GM19395 (cell line): ENCODE results near the gene LAMA5.

ENCODE experiments used
- ATAC-seq: cut with Tn5 transposase; IDR thresholded peaks from one replicate; pipeline ENCODE4 v1.9.1; 2021; ENCODE audit warnings: mild to moderate bottlenecking, moderate library complexity; ENCODE audit not compliant: unreplicated experiment

The LAMA5 gene

DNA sequence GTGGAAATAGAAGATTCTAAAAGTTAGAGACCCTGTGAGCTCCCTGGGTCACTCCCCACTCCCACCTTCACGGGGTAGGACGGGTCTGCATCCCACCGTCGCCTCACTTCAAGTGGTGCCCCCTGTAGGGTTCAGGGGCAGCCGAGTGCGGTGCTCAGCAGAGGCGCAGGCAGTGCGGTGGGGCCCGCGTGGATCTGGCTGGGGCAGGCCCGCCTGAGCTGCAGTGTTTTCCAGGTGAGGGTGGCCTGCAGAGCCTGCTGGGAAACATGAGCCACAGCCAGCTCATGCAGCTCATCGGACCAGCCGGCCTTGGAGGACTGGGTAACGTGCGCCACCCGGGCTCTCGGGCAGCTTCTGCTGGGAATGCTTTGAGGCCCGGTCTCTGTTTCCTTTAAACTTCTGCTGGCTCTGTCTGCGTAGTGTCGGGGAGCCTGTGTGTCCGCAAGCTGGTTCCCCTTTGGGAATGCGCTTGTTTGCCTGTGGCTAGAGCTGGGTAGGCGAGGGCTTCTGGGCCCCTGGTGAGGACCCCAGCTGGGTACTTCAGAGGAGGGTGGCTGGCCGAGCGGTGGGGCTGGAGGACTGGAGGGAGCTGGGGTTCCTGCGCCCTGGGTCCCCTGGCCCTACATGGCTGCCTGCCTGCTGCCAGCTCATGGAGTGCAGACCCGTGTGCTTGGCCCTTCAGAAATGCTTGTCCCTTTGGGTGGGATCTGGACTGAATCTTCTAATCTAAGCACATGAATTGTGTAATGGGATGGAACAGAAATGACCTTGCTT lies 60.5 kb downstream of the LAMA5 start:
- no peak for ATAC-seq

DNA sequence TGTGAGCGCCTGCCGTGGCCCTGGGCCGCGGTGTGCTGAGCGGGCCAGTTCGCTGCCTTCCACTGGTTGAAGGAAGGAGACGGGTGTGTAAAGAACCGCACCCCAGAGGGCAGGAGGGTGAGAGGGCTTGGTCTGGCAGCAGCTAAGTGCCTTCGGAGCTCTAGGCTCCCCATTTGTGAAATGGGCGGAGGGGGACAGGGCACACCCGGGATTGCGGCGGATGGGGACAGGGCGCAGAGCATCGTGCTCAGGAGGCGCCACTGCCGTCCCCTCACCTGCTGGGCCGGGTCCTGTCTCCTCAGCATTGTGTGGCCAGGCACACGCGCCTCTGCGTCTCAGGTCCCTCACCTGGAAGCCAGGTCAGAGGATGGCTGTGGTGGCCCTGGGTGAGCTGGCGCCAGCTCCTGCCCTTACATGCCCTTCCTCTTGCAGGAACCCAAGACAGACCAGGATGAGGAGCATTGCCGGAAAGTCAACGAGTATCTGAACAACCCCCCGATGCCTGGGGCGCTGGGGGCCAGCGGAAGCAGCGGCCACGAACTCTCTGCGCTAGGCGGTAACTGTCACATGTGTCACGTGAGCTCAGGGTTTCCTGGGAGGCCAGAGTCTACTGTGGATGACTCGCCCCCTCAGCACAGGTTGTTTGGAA lies 61.2 kb downstream of the LAMA5 start:
- no peak for ATAC-seq

DNA sequence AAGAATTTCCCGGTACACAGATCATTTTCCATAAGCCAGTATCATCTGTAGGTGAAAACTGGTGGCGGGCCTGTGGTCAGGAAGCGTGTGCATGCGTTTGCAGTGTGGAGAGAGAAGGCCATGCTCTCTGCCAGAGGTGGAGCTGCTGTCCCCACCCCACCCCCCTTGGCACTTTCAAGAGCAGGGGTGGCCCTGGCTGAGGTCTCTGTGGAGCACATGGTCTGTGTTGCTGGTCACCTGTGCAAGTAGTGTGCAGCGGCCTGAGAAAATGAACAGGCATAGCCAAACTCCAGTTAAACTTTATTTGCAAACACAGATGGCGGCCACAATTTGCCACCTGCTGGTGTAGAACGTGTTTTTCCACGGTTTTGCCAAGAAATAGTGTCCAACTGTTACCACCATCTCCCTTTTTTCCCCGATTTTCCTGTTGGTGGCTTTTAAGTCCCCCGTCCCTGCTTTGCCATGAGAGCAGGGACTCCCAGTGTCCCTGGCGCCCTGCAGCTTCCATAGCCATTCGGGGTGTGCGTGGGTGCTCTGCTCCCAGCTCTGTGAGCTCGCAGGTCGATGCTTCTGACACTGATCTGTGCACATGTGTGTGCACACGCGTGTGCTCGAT lies 61.9 kb downstream of the LAMA5 start:
- ATAC-seq = no peak

DNA sequence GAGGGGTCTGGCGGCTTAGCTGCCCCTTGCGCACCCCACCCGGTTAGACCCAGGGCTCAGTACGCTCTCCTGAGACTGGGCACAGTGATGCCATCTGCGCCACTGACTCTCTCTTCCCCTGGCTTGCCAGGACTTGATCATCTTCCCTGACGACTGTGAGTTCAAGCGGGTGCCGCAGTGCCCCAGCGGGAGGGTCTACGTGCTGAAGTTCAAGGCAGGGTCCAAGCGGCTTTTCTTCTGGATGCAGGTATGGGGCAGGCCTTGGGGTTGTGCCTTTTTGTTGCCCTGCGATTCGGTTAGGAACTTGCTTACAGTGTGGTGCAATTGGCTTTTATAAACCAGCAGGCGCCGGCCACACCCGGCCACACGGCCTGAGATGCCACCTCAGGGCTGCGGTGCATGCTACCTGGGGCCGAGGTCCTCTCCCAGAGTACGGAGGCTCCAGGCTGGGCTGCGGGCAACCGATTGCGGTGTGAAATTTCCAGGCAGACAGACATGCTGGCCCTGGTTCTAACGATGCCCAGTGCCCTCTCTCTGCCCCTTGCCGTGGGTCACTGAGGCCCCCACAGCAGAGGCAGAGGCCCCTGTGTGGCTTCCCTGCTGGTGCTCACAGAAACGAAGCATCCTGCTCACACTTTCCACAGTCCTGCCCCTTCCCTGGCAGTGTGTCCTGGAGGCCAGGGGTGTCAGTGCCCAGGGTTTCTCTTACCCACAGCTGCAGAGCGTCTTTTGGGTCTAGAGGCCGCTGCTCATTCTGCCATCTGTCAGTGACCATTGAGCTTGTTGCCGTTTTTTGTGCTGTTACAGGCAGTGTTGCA lies 62.6 kb downstream of the LAMA5 start:
- ATAC-seq = no peak

DNA sequence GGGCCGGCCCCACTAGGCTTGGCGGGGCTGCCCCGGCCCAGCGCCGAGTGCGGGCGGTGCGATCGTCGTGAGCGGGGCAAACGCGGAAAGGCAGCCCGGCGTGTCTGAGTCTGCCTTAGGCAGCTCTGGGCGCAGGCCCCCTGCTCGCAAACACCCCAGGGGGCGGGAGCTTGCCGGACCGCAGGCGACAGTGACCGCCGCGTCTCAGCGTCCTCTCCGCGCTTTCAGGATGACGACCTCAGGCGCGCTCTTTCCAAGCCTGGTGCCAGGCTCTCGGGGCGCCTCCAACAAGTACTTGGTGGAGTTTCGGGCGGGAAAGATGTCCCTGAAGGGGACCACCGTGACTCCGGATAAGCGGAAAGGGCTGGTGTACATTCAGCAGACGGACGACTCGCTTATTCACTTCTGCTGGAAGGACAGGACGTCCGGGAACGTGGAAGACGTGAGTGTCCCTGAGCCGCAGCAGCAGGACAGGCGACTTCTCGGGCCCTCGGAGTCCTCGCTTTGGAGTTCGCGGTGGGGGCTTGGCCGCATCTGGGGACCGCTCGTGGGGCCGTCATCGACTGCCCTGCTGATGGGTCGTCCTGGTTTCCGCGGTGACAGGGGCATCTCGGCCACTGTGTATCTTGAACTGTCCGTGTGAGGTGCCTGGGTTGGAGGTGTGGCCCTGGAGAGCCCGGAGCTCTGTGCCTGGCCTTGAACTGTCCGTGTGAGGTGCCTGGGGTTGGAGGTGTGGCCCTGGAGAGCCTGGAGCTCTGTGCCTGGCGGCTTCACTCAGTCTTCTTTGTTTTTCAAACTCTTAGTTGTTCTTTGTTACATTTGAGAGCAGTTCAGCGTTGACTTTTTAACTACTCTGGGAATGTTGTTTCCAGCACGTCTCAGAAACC lies 63.5 kb downstream of the LAMA5 start:
- no peak for ATAC-seq

DNA sequence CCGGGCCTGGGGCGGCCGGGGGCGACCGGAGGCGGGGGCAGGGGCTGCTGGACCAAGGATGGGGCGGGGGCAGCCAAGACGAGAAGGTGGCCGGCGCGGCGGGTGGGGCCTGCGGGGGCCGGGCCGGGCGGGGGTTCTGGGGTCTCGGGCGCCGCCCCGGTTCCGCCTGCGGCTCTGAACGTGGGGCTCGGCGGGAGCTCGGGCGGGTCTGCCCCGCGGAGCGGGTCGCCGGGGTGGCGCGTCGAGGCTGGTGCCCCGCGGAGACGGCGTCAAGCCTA lies 64.1 kb downstream of the LAMA5 start:
- no peak for ATAC-seq

DNA sequence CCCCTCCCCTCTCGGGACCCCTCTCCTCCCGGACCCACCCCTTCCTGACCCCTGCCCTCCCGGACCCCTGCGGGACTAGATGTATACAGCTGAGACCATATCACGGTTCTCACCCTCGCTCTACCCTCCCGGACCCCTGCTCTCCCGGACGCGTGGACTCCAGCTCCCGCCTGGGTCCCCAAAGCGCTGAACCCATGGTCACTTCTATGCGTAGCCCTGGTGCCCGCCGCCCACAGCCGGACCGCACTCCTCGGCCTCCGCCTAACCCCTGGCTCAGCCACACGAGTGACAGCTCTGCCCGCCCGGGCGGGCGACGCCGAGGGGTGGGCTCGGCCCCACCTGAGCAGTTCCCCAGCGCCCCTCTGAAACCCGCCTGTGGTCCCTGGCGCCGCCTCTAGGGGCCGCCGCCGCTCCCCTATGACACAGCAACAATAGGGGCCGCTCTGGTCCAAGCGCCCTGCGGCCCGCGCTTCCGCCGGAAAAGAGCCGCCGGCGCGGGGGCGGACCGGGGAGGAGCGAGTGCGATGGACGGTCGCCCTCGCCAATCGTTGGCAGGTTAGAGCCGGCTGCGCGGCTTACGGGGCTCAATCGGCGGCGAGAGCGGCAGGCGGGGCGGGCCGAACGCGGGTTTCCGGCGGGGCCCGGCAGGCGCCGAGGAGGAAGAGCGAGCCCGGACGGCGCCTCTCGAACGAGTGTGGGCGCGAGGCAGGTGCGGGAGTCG lies 64.6 kb downstream of the LAMA5 start, which contains the start of gene ADRM1:
Gene ADRM1 (plus strand): TSS at position 657 of the 721 bp plus-strand sequence. CDS start 572 bp downstream, outside the sequence.
- peak; percentile 74 for ATAC-seq

DNA sequence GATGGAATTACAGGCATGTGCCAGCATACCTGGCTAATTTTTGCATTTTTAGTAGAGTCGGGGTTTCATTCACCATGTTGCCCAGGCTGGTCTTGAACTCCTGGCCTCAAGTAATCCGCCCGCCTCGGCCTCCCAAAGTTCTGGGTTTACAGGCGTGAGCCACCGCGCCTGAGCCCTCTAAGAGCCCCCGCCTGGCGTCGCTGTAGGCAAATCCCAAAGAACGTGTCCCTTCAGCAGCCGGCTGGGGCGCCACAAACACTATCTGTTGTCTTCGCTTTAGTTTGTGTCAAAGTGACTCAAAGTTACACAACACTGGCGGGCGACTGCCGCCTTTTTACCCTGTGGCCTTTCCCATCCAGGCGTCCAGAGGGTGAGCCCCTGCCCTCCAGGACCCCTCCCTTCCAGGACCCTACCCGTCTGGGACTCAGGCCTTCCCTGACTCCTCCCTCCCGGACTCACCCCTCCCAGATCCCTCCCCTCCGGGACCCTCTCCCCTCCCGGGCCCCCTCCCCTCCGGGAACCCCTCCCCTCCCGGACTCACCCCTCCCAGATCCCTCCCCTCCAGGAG lies 65.3 kb downstream of the LAMA5 start:
- peak; percentile 38 for ATAC-seq

DNA sequence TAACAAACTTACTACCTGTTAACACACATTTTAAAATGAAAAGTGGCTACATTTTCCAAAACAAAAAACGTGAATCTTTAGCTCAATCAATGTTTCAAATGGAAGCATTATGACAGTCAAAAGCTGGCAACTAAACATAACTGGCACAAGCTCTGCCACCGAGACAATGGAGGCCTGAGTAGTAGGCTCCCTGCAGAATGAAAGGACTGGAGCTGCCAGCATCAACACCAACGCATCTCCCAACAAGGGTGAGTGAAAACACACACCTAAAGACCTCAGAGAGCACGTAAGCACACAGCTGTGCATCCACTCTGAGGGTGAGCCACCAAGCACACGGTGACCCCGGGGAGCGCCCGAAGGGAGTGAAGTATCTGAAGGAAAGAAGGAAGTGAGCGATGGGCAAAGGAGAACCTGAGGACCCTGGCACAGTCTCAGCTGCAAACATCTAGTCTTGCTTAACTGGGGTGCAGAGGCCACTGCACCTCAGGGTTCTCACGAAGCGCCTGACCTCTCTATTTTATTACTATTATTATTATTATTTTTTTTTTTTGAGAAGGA lies 65.9 kb downstream of the LAMA5 start:
- no peak for ATAC-seq

DNA sequence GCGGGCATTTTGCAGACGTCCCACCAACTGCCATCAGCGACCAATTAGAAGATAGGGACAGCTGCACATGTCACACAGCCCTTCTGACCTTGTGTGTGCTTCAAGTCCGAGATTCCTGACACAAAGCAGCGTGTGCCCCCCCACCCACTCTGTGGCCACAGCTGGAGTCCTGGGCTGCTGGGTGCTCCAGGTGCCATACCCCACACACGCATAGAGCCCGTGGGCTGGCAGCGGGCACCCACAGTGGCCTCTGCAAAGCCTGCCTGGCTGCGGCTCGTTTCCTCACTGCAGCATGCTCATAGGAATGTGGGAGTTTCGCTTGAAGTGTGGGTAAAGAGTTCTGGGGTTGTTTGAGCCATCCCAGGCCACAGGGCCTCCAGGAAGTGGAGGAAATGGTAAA lies 66.8 kb downstream of the LAMA5 start:
- ATAC-seq = no peak

DNA sequence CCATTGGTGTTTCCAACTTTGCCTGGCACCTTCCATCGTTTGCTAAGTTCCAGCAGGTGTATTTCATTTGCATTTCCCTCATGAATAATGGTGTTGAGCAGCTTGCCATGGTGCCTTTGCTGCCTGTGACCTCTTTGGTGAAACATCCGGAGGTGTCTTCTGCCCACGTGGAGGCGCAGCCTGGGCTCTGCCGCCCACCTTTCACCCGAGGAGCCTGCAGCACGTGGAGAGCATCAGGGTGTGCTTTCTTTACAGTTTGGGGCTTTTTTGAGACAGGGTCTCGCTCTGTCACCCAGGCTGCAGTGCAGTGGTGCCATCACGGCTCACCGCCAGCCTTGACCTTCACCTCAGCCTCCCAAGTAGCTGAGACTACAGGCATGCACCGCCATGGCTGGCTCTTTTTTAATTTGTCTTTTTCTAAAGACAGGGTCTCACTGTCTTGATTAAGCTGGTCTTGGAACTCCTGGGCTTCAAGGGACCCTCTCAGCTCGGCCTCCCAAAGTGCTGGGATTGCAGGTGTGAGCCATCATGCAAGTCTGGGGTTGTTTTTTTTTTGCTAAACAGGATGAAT lies 67.4 kb downstream of the LAMA5 start:
- ATAC-seq = no peak

DNA sequence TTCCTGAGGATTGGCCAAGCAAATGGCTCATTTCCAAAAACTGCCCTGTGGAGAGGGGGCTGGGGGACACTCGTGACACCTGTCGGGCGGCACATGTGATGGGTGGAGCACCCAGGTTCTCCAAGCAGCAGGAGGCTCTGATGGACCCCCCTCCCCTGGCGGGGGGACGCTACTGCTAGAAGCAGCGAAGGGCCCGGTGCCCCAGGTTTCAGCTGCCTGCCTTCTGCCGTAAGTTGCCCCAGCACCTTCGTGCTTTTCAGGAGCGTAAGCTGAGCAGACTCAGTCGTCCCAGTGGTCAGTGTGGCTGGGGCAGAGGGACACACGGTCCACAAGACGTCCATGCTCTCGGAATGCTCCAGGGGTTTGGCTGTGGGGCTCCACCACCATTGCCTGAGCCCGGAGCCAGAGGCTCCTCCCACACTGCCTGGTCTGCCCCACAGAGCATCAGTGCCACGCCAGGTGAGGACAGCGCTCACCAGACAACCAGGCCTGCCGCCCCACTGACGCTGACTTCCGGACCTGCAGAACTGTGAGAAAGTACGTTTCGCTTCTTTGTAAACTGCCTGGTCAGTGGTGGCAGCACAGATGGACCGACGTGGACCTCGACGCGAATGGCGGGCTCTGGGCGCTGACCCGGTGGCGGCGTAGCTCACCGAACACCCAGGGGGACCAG lies 68.4 kb downstream of the LAMA5 start:
- no peak for ATAC-seq

DNA sequence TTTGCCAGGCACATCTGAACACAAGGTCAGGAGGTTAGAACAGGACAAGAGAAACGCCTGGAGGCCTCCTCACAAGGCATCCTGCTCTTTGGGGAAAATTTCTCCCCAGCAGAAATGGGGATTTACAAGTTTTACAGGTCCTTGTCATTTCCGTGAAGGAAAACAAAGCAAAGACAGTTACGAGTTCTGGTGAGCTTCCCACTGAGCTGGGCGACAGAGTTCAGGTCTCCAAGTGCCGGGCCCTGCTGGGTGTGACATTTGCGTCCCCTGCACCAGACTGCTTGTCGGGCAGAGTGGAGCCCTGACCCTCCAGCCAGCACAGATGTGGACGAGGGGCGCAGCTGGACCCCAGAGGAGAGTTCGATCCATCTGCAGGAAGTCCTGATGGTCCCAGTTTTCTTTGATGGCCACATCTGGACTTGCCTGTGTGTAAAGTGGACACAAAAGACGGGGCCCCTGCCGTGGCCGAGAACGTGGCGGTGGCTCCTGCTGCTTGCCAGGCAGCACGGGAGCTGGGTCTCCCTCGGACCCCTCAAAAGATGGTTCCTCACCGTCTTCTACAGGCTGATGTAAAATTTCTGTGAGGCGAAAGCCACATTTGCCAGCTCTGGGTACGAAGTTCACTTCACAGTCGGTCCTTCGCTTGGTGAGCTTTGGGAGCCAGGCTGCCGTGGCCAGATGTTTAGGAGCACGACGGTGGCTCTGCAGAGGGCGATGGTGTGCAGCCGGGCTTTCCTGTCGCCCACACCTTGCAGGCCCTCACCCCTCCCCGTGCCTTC lies 69.5 kb downstream of the LAMA5 start:
- no peak for ATAC-seq

DNA sequence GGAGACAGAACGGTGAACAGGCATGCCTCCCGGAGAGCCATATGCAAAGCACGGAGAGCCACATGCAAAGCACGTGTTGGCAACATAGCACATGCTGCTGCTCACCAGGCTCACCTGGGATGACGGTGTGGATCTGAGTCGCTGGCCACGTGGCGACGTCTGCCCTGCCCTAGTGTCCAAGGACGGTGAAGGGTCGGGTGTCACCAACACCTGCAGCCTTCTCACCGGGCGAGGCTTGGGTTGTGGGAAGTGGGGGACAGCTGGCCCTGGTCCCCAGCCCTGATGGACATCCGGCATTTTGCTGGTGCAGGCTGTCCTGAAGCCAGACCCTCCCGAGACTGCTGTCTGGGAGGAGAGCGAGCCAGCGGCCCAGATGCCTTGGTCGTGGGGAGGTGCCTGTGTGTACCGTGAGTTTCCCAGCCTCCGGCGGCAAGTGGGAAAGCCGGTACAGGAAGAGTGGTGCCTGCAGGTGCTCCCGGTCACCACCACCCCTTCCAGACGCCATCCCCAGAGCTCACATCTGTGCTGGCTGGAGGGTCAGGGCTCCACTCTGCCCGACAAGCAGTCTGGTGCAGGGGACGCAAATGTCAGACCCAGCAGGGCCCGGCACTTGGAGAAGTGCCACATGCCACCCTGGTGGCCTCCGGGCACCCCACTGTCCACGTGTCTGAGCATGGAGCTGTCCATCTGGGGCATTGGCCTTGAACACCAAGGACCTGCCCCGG lies 70.2 kb downstream of the LAMA5 start:
- ATAC-seq = no peak

DNA sequence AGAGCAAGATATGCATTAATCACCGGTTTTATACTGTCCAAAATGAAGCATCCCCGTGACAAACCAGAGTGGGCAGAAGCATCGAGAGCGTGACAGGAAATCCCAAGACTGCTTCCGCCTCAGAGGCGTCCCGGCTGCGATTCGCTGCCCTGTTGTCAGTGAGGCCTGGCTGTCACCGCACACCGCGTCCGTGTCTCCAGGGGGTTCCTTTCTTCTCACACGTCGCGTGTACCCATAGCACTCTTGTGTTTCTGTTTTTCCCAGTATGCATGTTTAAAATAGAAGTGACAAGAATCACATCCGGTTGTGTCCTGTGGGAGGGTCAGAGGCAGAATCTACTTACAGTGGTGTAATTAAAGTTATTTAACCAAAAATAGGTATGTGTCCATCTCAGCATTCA lies 72.6 kb downstream of the LAMA5 start:
- no peak for ATAC-seq

DNA sequence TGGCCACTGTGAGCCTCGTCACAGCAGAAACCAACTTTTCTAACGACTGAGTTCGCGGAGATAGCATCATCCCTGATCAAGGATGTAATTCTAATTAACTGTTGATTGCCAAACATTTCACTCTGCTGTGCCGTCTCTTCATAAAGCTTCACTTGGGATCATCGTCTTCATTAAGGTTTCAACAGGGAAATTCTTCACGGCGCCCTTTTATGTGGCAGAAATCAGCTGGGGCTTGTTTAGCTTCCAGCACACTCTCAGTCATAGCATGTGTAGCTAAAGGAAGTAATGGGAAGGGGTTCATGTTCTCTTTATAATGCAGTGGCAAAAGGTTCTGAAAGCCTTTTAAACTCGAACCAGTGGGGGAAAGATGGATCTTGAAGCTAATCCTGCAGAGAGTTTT lies 73.2 kb downstream of the LAMA5 start:
- ATAC-seq = no peak
